SU-DHL-6 (cell line): ENCODE data around the gene TTYH1.
"Not testable (repeated sequence)": the region's sequence is repeated elsewhere in the genome, so short reads cannot be mapped to it uniquely, and the experiment has no call there.

ENCODE experiments used
- H2AFZ ChIP-seq: fragments of 200-600 bp; sonication (generic); 2 replicates; pipeline ENCODE4 v1.6.1; 2014; ENCODE audit warnings: low read depth, mild to moderate bottlenecking, moderate library complexity, mixed read lengths, antibody characterized with exemption, low read length; ENCODE audit not compliant: severe bottlenecking
- H3F3A ChIP-seq: fragments of 200-600 bp; shearing (Covaris generic); 2 replicates; pipeline ENCODE4 v1.6.0; 2016; ENCODE audit warnings: antibody characterized with exemption, mild to moderate bottlenecking; ENCODE audit not compliant: insufficient read depth
- H3K27ac ChIP-seq: fragments of 200-600 bp; sonication (generic); 2 replicates; pipeline ENCODE4 v1.5.1; 2016; ENCODE audit warnings: low read depth, mild to moderate bottlenecking, low read length, moderate library complexity, mixed read lengths
- H3K27me3 ChIP-seq: fragments of 200-600 bp; sonication (generic), shearing (Covaris generic); 2 replicates; pipeline ENCODE4 v1.6.0; 2014; ENCODE audit warnings: mild to moderate bottlenecking, low read length
- H3K36me3 ChIP-seq: fragments of 200-600 bp; sonication (generic); 2 replicates; pipeline ENCODE4 v1.6.1; 2014; ENCODE audit warnings: mild to moderate bottlenecking, low read length, mixed read lengths
- H3K4me2 ChIP-seq: fragments of 300-600, 200-600 bp; shearing (Covaris generic), sonication (generic); 2 replicates; pipeline ENCODE4 v1.6.0; 2014; ENCODE audit warnings: low read length, low read depth, mild to moderate bottlenecking; ENCODE audit not compliant: poor library complexity, severe bottlenecking
- H3K4me3 ChIP-seq: fragments of 200-600 bp; sonication (generic); 2 replicates; pipeline ENCODE4 v1.5.1; 2014; ENCODE audit warnings: antibody characterized with exemption, low read length, mild to moderate bottlenecking, mixed read lengths; ENCODE audit not compliant: insufficient read depth, poor library complexity, severe bottlenecking
- H3K79me2 ChIP-seq: fragments of 200-600 bp; sonication (generic); 2 replicates; pipeline ENCODE4 v1.6.1; 2014; ENCODE audit warnings: mild to moderate bottlenecking, low read length, moderate library complexity; ENCODE audit not compliant: insufficient read depth
- H3K9ac ChIP-seq: fragments of 200-600 bp; sonication (generic); 2 replicates; pipeline ENCODE4 v1.7.0; 2014; ENCODE audit warnings: mild to moderate bottlenecking, low read length
- H3K9me2 ChIP-seq: fragments of 200-600 bp; sonication (generic); replicated peaks from 2 replicates; pipeline ENCODE4 v1.6.1; 2014; ENCODE audit warnings: low read length; ENCODE audit not compliant: insufficient read depth
- H3K9me3 ChIP-seq: fragments of 200-600 bp; sonication (generic); 2 replicates; pipeline ENCODE4 v1.6.1; 2014; ENCODE audit warnings: low read length, mixed read lengths; ENCODE audit not compliant: insufficient read depth
- H4K20me1 ChIP-seq: fragments of 200-600 bp; sonication (generic); 2 replicates; pipeline ENCODE4 v1.6.1; 2014; ENCODE audit warnings: low read depth, mild to moderate bottlenecking, antibody characterized with exemption, low read length, moderate library complexity, mixed read lengths
- EZH2phosphoT487 ChIP-seq: fragments of 200-600 bp; sonication (generic), shearing (Covaris generic); conservative IDR thresholded peaks from 2 replicates; pipeline ENCODE4 v1.6.1; 2018; ENCODE audit warnings: mild to moderate bottlenecking, antibody characterized with exemption, low read length, moderate library complexity, mixed read lengths
- TF ChIP-seq, protein P1 (sequence below): fragments of 200-600 bp; sonication (generic); IDR thresholded peaks from one replicate; pipeline ENCODE4 v1.5.1; 2017; ENCODE audit warnings: antibody characterized with exemption, mild to moderate bottlenecking, low read length, moderate library complexity; ENCODE audit not compliant: insufficient read depth, poor library complexity, severe bottlenecking

The TTYH1 gene

DNA sequence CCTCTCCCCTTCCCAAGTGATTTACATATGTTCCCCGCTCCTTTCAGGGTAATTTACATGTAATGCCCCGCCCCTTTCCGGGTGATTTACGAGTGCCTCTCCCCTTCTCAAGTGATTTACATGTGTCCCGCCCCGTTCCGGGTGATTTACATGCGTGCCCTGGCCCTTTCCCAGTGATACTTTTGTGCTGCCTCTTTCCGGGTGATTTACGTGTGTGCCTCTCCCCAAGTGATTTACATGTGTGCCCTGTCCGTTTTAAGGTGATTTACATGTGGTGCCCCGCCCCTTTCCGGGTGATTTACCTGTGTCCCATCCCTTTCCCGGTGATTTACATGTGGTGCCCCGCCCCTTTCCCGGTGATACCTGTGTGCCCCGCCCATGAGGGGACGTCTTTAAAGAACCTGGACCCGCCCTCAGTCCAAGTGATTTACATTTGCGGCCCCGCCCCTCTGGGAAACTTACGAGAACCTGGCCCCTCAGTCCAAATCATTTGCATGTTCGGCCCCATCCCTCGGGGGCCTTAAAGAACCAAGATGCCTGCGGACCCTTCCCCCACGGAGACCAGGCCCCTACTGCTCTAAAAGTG, 48.9 kb downstream of the TTYH1 start:
- H2AFZ ChIP-seq, result peak overlapping the region; percentile 90
- peak overlapping the region; percentile 66 for H3K4me3 ChIP-seq
- no peaks in the 10 kb centered on the region for H3K9me3 ChIP-seq
- H3K79me2 ChIP-seq, result no peaks in the 10 kb centered on the region
- H3K27ac ChIP-seq, result peak overlapping the region; percentile 81
- H3K36me3 ChIP-seq, result no peaks in the 10 kb centered on the region
- peak overlapping the region; percentile 77 for H3K4me2 ChIP-seq
- peak overlapping the region; percentile 47 for H3K9ac ChIP-seq
- H3K27me3 ChIP-seq, result no peaks in the 10 kb centered on the region
- no peaks in the 10 kb centered on the region; the same call in 1 of the 2 replicates for H4K20me1 ChIP-seq
- TF ChIP-seq EZH2phosphoT487, result no peak
- TF ChIP-seq, protein P1, sequence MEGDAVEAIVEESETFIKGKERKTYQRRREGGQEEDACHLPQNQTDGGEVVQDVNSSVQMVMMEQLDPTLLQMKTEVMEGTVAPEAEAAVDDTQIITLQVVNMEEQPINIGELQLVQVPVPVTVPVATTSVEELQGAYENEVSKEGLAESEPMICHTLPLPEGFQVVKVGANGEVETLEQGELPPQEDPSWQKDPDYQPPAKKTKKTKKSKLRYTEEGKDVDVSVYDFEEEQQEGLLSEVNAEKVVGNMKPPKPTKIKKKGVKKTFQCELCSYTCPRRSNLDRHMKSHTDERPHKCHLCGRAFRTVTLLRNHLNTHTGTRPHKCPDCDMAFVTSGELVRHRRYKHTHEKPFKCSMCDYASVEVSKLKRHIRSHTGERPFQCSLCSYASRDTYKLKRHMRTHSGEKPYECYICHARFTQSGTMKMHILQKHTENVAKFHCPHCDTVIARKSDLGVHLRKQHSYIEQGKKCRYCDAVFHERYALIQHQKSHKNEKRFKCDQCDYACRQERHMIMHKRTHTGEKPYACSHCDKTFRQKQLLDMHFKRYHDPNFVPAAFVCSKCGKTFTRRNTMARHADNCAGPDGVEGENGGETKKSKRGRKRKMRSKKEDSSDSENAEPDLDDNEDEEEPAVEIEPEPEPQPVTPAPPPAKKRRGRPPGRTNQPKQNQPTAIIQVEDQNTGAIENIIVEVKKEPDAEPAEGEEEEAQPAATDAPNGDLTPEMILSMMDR, result no peak
- peaks cover 24% of the 10 kb centered on the region; the same call in 1 of the 2 replicates for H3F3A ChIP-seq
- no peaks in the 10 kb centered on the region for H3K9me2 ChIP-seq

DNA sequence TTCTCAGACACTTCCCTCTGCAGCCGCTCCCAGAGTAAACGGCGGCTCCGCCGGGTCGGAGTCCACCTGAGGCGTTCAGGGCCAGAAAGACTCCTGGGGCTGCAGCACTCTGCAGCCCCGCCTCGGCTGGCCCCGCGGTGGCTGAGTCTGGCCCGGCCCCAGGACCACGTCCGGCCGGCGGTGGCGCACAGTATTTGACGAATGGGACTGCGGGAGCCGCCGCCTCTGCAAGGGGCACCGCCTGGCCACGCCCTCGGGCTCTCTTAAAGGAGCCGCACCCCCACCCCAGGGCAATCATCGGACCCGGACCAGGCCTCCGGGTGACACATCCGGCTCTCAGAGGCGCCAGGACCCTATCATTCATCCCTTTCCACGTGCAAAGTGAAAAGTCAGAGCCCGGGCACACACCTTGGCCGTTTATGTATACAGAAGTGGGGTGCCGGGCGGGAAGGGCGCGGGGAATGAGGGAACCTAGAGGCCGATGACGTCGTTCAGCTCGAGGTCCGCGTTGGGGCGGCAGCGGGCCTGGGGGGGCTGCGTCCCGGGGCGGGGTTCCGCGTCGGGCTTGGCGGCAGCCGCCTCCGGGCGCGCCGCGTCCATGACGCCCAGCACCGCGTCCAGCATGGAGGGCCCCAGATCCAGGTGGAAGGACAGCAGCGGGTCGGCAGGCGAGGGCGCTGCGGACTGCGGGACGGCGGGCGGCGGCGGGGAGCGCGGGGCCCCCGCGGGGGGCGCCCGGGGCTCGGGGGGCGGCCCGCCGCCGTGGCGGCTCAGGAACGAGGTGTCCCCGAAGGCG, 49.6 kb downstream of the TTYH1 start:
- H3K27ac ChIP-seq, result peak overlapping the region; percentile 81

DNA sequence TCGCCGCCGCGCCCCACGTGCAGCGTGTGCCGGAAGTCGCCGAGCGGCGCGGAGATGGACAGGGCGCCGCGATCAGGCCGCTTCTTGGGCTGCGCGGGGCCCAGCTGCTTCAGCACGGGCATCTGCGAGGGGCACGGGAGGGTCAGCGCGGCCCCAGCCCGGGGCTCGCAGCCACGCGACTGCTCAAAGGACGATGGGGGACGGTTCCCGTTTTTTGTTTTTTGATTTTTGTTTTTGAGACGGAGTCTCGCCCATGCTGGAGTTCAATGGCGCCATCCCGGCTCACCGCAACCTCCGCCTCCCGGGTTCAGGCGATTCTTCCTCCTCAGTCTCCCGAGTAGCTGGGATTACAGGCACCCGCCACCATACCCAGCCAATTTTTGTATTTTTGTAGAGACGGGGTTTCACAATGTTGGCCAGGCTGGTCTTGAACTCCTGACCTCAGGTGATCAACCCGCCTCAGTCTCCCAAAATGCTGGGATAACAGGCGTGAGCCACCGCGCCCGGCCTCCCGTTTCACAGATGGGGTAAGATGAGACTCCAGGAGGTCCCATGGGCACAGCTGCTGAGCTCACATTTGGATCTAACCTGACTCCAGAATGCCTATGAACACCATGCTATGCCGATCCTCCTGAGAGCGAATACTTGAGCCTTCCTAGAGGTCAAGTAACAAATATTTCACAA, 50.3 kb downstream of the TTYH1 start:
- Histone ChIP-seq H4K20me1 (no peaks in the 10 kb centered on the region), H3K4me3 (no peak overlapping the region), H3K27me3 (no peaks in the 10 kb centered on the region), H3K9ac (no peak overlapping the region), H3K36me3 (no peaks in the 10 kb centered on the region), H3K27ac (no peak overlapping the region), H3K4me2 (no peak overlapping the region), H3F3A (peaks cover 24% of the 10 kb centered on the region; the same call in 1 of the 2 replicates), H3K9me2 (no peaks in the 10 kb centered on the region), H2AFZ (no peak overlapping the region), H3K9me3 (no peaks in the 10 kb centered on the region), H3K79me2 (no peaks in the 10 kb centered on the region)
- TF ChIP-seq, protein P1, result no peak
- no peak for TF ChIP-seq EZH2phosphoT487

More for the DNA sequence above, 49.6 kb downstream of the TTYH1 start:
- H3F3A ChIP-seq, result peaks cover 24% of the 10 kb centered on the region; the same call in 1 of the 2 replicates
- no peaks in the 10 kb centered on the region for H3K27me3 ChIP-seq
- H2AFZ ChIP-seq, result peak overlapping the region; percentile 90
- H4K20me1 ChIP-seq, result no peaks in the 10 kb centered on the region; the same call in 1 of the 2 replicates
- H3K4me2 ChIP-seq, result peak overlapping the region; percentile 77
- H3K9ac ChIP-seq, result peak overlapping the region; percentile 47
- H3K9me3 ChIP-seq, result no peaks in the 10 kb centered on the region
- TF ChIP-seq EZH2phosphoT487, result no peak
- TF ChIP-seq, protein P1, result no peak
- no peaks in the 10 kb centered on the region for H3K36me3 ChIP-seq
- H3K79me2 ChIP-seq, result no peaks in the 10 kb centered on the region
- H3K4me3 ChIP-seq, result peak overlapping the region; percentile 66
- no peaks in the 10 kb centered on the region for H3K9me2 ChIP-seq

DNA sequence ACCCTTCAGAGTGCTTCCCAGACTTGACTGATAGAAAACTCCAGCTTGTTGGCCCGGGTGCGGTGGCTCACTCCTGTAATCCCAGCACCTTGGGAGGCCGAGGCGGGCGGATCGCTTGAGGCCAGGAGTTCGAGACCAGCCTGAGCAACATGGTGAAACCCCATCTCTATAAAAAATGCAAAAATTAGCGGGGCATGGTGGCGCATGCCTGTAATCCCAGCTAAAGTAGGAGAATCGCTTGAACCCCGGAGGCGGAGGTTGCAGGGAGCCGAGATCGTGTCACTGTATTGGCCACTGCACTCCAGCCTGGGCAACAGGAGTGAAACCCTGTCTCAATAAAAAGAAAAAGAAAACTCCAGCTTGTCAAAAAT, 50.8 kb downstream of the TTYH1 start:
- H3K27ac ChIP-seq, H3K4me2 ChIP-seq, H2AFZ ChIP-seq, H4K20me1 ChIP-seq, H3K4me3 ChIP-seq, H3K9ac ChIP-seq, H3K36me3 ChIP-seq, H3K27me3 ChIP-seq, H3K9me3 ChIP-seq, H3K9me2 ChIP-seq, H3K79me2 ChIP-seq: not testable (repeated sequence)
- peaks cover 23% of the 10 kb centered on the region; the same call in 1 of the 2 replicates for H3F3A ChIP-seq
